HepG2 (cell line): ENCODE measurements around the gene CKAP2. TPM values are rescaled to one million over a fixed set of nuclear protein-coding genes. Genes with fewer than 3 reads are reported as not detected.
A peak's percentile ranks its signal among the peaks of the same experiment; 100 is the strongest.

Source experiments
- CEBPB ChIP-seq: IDR thresholded peaks from 2 replicates; pipeline ENCODE4 v1.6.1; 2011; ENCODE audit warnings: low read depth, low read length, improper control_type of control experiment, borderline replicate concordance
- FOSL1 ChIP-seq: sonication (generic); formaldehyde crosslinking; IDR thresholded peaks from 2 replicates; pipeline ENCODE4 v1.9.0; 2021; ENCODE audit warnings: missing genetic modification reagents, borderline replicate concordance
- HMGA1 ChIP-seq: sonication (generic); formaldehyde crosslinking; conservative IDR thresholded peaks from 2 replicates; pipeline ENCODE4 v1.4.0; 2020; ENCODE audit warnings: missing genetic modification reagents
- HNRNPLL ChIP-seq: fragments of 200-400 bp; formaldehyde crosslinking; IDR thresholded peaks from 2 replicates; pipeline ENCODE4 v1.6.1; 2017; ENCODE audit warnings: mild to moderate bottlenecking, low read depth, low read length; ENCODE audit not compliant: poor library complexity, severe bottlenecking
- HOXA5 ChIP-seq: sonication (generic); formaldehyde crosslinking; IDR thresholded peaks from 2 replicates; pipeline ENCODE4 v1.4.0; 2020; ENCODE audit warnings: missing genetic modification reagents
- NFE2L1 ChIP-seq: sonication (generic); formaldehyde crosslinking; IDR thresholded peaks from 2 replicates; pipeline ENCODE4 v1.4.0; 2020; ENCODE audit warnings: missing genetic modification reagents, mild to moderate bottlenecking, borderline replicate concordance
- PHF20 ChIP-seq: sonication (generic); formaldehyde crosslinking; IDR thresholded peaks from 2 replicates; pipeline ENCODE4 v1.5.0; 2020; ENCODE audit warnings: mild to moderate bottlenecking, missing genetic modification reagents
- RARA ChIP-seq: IDR thresholded peaks from 2 replicates; pipeline ENCODE4 v1.6.1; 2016; ENCODE audit warnings: missing genetic modification reagents, missing compliant biosample characterization
- SYNCRIP ChIP-seq: fragments of 200-400 bp; formaldehyde crosslinking; IDR thresholded peaks from 2 replicates; pipeline ENCODE4 v1.6.1; 2018; ENCODE audit warnings: mild to moderate bottlenecking, low read depth, low read length; ENCODE audit not compliant: insufficient read depth
- TEAD2 ChIP-seq: sonication (generic); formaldehyde crosslinking; IDR thresholded peaks from 2 replicates; pipeline ENCODE4 v1.9.0; 2021; ENCODE audit warnings: missing genetic modification reagents
- ZBTB21 ChIP-seq: sonication (generic); formaldehyde crosslinking; IDR thresholded peaks from 2 replicates; pipeline ENCODE4 v1.4.0; 2020; ENCODE audit warnings: missing genetic modification reagents
- ZNF138 ChIP-seq: sonication (generic); formaldehyde crosslinking; IDR thresholded peaks from 2 replicates; pipeline ENCODE4 v1.5.0; 2020; ENCODE audit warnings: mild to moderate bottlenecking, low read depth, missing genetic modification reagents
- ZNF20 ChIP-seq: sonication (generic); formaldehyde crosslinking; IDR thresholded peaks from 2 replicates; pipeline ENCODE4 v1.4.0; 2020; ENCODE audit warnings: mild to moderate bottlenecking, moderate library complexity, missing genetic modification reagents
- ZNF256 ChIP-seq: sonication (generic); formaldehyde crosslinking; conservative IDR thresholded peaks from 2 replicates; pipeline ENCODE4 v1.4.0; 2020; ENCODE audit warnings: missing genetic modification reagents
- ZNF335 ChIP-seq: sonication (generic); formaldehyde crosslinking; IDR thresholded peaks from 2 replicates; pipeline ENCODE4 v1.4.0; 2020; ENCODE audit warnings: missing genetic modification reagents
- ZNF460 ChIP-seq: sonication (generic); formaldehyde crosslinking; IDR thresholded peaks from 2 replicates; pipeline ENCODE4 v1.5.1; 2020; ENCODE audit warnings: missing genetic modification reagents, mild to moderate bottlenecking, borderline replicate concordance
- ZSCAN22 ChIP-seq: sonication (generic); formaldehyde crosslinking; IDR thresholded peaks from 2 replicates; pipeline ENCODE4 v1.4.0; 2020; ENCODE audit warnings: mild to moderate bottlenecking, missing genetic modification reagents
- polyA plus RNA-seq, 8 experiments: library from polyadenylated mRNA; depleted of rRNA in 3 of 8; stranded (reverse) in 7 of 8; unstranded in 1 of 8; fragments of >200 nt; fragmentation: Illumina TruSeq in 4 of 8; extraction: Trizol in 4 of 8; gene quantifications; 2 replicates each; pipeline versions ENCODE4 v1.2.1 to v1.2.3, GENCODE V29; 2011 to 2016; ENCODE audit warnings: low read depth in 4 of 8, missing spikeins in 1 of 8, mixed read lengths in 1 of 8; ENCODE audit not compliant: insufficient read depth in 1 of 8
- total RNA-seq, 5 experiments: library from RNA; depleted of rRNA; stranded (reverse); fragments of >200 nt; fragmentation: Illumina TruSeq; extraction: Trizol; gene quantifications; 2 replicates each; pipeline ENCODE4 v1.2.3, GENCODE V29; 2016; ENCODE audit warnings: low read depth in 1 of 5
- TF ChIP-seq, protein P1 (sequence below): sonication (generic); formaldehyde crosslinking; IDR thresholded peaks from 2 replicates; pipeline ENCODE4 v1.8.0; 2022; ENCODE audit warnings: mild to moderate bottlenecking, missing genetic modification reagents, moderate library complexity
- TF ChIP-seq, protein P2 (sequence below): sonication (generic); formaldehyde crosslinking; IDR thresholded peaks from 2 replicates; pipeline ENCODE4 v1.5.0; 2020; ENCODE audit warnings: missing genetic modification reagents
- TF ChIP-seq, protein P3 (sequence below): sonication (generic); formaldehyde crosslinking; IDR thresholded peaks from 2 replicates; pipeline ENCODE4 v1.5.0; 2020; ENCODE audit warnings: missing genetic modification reagents
- TF ChIP-seq, protein P4 (sequence below): fragments of 450-650 bp; IDR thresholded peaks from 2 replicates; pipeline ENCODE4 v1.6.1; 2016
- TF ChIP-seq, protein P5 (sequence below): sonication (generic); formaldehyde crosslinking; IDR thresholded peaks from 2 replicates; pipeline ENCODE4 v1.5.0; 2020; ENCODE audit warnings: mild to moderate bottlenecking, missing genetic modification reagents
- TF ChIP-seq, protein P6 (sequence below): sonication (generic); formaldehyde crosslinking; IDR thresholded peaks from 2 replicates; pipeline ENCODE4 v1.8.0; 2022; ENCODE audit warnings: missing genetic modification reagents, low read depth, mild to moderate bottlenecking, borderline replicate concordance

Gene CKAP2
- total and polyA plus RNA-seq, 2 of the 13 experiments (the other 11 are each of a cell fraction or from before 2014, with no cell fraction given) = 6.7 to 40.3 TPM

DNA sequence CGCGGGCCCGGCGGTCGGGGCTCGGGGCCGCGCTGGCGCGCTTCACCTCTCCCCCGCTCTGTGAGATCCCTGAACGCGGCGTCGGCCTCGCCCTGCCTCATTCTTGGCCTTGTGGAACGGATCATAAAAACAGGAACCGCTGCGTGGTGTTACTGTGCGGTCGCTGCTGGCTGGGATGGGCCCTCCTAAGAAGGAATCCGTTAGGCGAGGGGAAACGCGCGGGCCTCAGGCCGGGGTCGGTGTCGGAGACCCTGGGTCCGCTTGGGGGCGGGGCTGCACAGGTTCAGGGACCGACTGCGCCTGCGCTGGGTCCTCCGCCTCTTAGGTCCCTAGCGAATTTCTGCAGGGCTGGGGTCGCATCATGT lies 381 bp downstream of the CKAP2 start (continued):
- TF ChIP-seq TEAD2 (CRISPR knock-in tag) (no peak), CEBPB (no peak), ZNF20 (CRISPR knock-in tag) (no peak), HNRNPLL (peak; percentile 33), HOXA5 (no peak), FOSL1 (CRISPR knock-in tag) (no peak), ZNF256 (CRISPR knock-in tag) (no peak), ZSCAN22 (no peak), HMGA1 (no peak), RARA (no peak), ZBTB21 (CRISPR knock-in tag) (no peak), ZNF335 (CRISPR knock-in tag) (0 out of 2 replicates have a peak, but pooled peaks have one; percentile 66), ZNF138 (CRISPR knock-in tag) (no peak), SYNCRIP (no peak), PHF20 (CRISPR knock-in tag) (no peak; the same call in 1 of the 2 replicates), ZNF460 (CRISPR knock-in tag) (no peak), NFE2L1 (CRISPR knock-in tag) (no peak)
- TF ChIP-seq, protein P1, sequence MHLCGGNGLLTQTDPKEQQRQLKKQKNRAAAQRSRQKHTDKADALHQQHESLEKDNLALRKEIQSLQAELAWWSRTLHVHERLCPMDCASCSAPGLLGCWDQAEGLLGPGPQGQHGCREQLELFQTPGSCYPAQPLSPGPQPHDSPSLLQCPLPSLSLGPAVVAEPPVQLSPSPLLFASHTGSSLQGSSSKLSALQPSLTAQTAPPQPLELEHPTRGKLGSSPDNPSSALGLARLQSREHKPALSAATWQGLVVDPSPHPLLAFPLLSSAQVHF (CRISPR knock-in tag) = no peak
- TF ChIP-seq, protein P2, sequence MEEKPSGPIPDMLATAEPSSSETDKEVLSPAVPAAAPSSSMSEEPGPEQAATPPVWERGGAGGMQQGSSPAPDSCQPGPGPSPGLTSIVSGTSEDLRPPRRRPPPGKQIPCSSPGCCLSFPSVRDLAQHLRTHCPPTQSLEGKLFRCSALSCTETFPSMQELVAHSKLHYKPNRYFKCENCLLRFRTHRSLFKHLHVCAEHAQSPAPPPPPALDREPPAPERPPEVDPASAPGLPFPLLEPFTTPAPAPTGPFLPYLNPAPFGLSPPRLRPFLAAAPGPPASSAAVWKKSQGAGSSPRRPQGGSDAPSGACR (CRISPR knock-in tag) = no peak
- TF ChIP-seq, protein P3, sequence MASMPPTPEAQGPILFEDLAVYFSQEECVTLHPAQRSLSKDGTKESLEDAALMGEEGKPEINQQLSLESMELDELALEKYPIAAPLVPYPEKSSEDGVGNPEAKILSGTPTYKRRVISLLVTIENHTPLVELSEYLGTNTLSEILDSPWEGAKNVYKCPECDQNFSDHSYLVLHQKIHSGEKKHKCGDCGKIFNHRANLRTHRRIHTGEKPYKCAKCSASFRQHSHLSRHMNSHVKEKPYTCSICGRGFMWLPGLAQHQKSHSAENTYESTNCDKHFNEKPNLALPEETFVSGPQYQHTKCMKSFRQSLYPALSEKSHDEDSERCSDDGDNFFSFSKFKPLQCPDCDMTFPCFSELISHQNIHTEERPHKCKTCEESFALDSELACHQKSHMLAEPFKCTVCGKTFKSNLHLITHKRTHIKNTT = no peak
- TF ChIP-seq, protein P4, sequence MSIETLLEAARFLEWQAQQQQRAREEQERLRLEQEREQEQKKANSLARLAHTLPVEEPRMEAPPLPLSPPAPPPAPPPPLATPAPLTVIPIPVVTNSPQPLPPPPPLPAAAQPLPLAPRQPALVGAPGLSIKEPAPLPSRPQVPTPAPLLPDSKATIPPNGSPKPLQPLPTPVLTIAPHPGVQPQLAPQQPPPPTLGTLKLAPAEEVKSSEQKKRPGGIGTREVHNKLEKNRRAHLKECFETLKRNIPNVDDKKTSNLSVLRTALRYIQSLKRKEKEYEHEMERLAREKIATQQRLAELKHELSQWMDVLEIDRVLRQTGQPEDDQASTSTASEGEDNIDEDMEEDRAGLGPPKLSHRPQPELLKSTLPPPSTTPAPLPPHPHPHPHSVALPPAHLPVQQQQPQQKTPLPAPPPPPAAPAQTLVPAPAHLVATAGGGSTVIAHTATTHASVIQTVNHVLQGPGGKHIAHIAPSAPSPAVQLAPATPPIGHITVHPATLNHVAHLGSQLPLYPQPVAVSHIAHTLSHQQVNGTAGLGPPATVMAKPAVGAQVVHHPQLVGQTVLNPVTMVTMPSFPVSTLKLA = no peak
- TF ChIP-seq, protein P5, sequence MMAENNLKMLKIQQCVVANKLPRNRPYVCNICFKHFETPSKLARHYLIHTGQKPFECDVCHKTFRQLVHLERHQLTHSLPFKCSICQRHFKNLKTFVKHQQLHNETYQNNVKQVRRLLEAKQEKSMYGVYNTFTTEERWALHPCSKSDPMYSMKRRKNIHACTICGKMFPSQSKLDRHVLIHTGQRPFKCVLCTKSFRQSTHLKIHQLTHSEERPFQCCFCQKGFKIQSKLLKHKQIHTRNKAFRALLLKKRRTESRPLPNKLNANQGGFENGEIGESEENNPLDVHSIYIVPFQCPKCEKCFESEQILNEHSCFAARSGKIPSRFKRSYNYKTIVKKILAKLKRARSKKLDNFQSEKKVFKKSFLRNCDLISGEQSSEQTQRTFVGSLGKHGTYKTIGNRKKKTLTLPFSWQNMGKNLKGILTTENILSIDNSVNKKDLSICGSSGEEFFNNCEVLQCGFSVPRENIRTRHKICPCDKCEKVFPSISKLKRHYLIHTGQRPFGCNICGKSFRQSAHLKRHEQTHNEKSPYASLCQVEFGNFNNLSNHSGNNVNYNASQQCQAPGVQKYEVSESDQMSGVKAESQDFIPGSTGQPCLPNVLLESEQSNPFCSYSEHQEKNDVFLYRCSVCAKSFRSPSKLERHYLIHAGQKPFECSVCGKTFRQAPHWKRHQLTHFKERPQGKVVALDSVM = no peak
- TF ChIP-seq, protein P6, sequence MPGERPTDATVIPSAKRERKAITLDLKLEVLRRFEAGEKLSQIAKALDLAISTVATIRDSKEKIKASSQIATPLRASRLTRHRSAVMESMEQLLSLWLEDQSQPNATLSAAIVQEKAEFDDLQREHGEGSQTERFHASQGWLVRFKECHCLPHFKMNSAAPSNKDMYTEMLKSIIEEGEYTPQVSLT (CRISPR knock-in tag) = no peak
